ENCODE measurements around the gene ARHGAP26.
A peak's percentile ranks its signal among the peaks of the same experiment; 100 is the strongest.

Gene ARHGAP26

GRCh38 chr5:142881076-142881783 lies 111.1 kb downstream of the ARHGAP26 start:
- DNase-seq = peak in 1 of 2 experiments; percentile 67

- DNase-seq = no peak
Measured at GRCh38 chr5:142881784-142882126, 111.6 kb downstream of the ARHGAP26 start.

DNA sequence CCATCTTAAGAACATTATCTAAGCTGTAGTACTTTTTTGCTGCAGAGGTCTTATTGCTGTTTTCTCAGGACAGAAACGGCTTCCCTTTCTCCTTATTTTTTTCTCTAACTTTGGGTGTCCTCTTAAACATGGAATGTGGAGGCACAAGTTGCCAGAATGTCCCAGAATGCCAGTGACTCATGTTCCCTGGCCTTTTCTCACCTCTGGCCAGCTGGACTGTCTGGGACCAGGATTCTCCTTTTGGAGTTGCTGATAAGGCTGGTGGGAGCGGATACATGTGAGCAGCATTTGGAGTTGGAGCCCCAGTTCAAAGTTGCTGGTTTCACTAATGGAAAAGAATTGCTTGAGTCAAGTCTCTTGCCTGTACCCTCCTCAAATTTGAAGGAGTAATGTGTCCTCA lies 112.8 kb downstream of the ARHGAP26 start:
- DNase-seq = no peak

DNA sequence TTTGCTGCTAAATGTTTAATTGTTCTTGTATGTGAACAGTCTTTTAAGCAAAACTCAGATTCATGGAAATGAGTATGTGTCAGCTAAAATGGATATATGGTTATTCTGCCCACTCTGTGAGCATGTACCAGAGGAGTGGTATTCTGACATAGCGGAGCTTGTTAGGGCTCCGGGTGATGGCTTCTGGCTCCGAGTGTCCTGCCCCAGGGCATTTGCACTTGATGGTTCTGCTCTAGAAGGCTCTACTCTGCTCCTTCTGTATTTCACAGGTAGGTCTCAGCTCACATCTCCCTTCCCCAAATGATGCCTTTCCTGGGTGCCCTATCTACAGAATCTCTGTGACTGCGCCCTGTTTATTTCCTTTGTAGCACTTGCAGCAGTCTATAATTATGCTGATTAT lies 113.3 kb downstream of the ARHGAP26 start:
- DNase-seq = no peak

- no peak for DNase-seq
Measured at GRCh38 chr5:142884029-142884428, 113.9 kb downstream of the ARHGAP26 start.

DNA sequence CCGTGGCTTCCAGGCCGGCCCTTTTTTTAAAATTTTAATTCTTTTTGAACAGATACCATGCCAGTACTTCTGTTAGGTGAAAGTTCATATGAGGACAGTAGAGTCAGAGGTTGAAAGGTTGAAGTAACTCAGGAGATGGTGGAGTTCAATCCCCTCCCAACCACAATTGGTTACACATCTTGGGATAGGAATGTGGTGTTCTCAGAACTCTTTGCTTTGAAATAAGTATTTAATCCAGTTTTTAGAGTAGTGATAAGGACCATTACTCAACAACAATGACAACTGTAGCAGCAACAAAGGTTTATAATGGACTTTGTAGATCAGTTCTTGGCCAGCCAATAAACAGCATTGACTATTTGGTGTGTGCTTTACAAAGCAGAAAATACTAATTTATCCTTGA lies 116.0 kb downstream of the ARHGAP26 start:
- no peak for DNase-seq

DNA sequence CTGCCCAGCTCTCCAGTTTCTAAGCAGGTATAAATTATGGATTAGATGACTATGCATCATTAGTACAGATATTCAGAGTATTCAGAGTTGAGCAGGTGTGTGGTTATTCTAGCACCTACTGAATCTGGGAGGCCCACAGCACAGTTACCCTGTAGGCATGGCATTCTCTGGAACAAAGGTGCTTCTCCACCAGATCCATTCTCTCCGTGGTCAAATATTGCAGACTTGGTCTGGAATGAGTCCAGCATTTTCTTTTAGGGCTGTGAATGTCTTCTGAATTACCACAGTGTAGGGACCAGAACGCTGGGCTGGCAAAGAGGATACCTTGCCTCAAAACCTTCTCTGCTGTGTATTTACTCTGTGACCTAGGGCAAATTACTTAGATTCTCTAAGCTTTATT lies 116.8 kb downstream of the ARHGAP26 start:
- DNase-seq = no peak

DNA sequence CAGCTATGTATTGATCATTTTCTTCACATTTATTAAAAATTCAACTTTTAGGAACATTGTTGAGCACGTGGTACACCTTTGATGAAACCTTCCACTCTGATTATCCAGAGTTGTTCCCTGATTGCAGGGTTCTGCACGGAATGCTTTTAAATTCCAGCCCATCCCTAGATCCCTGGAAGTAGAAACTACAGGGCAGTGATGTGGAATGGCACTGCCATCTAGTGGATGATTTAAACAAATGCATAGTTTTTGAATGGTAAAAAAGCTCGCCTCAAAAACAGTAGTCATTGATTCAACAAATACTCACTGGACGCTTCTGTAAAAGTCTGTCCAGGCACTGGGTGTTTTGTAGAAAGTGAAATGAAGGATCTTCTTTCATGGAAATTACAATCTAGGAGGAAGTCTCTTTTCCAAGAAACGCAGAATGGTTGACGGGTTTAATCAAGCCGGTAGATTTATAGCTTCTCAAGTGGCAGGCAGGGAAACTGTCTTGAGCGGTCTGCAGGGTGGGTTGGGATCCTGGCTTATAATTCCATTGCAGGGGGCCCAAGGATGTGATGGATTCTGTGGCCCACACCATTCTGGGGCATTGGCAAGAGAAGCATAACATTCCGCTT lies 118.4 kb downstream of the ARHGAP26 start:
- DNase-seq = peak in 1 of 2 experiments; percentile 53

DNA sequence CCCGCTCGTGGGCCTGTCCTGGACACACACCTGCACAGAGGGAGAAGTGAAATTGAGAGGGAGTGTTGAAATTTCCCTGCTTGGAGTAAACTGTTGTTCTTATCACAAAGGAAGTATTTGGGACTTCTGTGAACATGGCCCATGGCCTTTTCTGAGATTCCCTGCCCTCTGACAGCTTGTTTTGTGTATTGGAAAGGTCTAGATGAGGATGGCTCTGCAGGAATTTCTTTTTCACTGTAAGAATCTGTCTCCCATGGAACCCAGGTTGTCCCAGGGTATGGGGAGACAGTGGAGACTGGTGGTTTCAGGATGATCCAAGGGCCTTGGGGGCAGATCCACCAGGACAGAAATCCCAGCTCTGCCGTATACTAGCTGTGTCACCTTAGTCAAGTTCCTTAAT lies 121.8 kb downstream of the ARHGAP26 start:
- no peak for DNase-seq

GRCh38 chr5:142894315-142894714 lies 124.1 kb downstream of the ARHGAP26 start:
- DNase-seq = no peak

DNA sequence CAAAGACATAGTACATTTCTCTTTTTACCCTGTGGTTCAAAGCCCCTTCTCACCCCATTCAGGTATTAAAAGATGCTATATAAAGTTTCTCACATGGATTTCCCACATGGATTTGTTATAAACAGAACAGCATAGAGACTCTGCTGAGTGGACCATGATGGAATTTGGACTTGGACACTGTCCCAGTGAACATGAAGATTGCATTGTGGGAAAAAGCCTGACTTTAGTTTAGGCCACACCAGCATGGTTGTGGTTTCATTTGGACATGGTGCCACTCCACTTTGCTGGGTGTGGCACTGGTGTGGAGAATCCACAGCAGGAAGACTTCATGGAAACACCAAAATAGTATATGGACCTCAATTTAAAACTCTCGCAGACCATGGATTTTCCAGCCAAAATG lies 124.6 kb downstream of the ARHGAP26 start:
- DNase-seq = no peak

- DNase-seq = no peak
Measured at GRCh38 chr5:142896325-142897007, 126.3 kb downstream of the ARHGAP26 start.

GRCh38 chr5:142897328-142897727 lies 127.2 kb downstream of the ARHGAP26 start:
- no peak for DNase-seq

- no peak for DNase-seq
Measured at GRCh38 chr5:142900927-142901326, 130.8 kb downstream of the ARHGAP26 start.

DNA sequence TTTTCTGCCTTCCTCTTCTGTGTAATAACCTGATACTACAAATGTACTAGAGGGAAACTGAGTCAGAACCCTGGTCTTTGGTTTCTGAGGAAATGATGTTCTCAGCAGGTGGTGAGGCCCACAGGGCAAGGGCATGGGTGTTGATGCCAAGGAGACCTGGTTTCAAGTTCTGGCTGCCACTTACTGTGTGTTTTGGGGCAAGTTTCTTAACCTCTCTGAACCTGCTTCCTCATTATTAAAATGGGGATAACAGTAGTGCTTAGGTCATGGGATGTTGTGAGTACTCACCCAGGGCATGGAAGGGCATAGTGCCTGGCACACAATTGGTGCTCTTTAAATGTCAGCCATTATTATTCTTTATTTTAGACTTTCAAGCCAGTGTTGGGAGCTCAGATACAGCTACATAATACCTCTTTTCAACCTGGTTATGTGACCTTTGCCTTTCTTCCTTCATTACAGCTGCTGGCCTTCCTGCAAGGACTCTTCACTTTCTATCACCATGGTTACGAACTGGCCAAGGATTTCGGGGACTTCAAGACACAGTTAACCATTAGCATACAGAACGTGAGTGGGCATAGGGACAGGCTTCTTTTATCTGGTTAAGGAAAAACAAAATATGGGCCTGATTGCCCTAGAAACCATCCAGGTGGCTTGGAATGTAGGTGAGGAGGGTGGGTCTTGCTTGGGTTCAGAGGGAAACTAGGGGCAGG lies 131.5 kb downstream of the ARHGAP26 start:
- peak in 1 of 2 experiments; percentile 5 for DNase-seq

GRCh38 chr5:142902186-142902965 lies 132.2 kb downstream of the ARHGAP26 start:
- no peak for DNase-seq

- no peak for DNase-seq
Measured at GRCh38 chr5:142904416-142904815, 134.2 kb downstream of the ARHGAP26 start.

DNA sequence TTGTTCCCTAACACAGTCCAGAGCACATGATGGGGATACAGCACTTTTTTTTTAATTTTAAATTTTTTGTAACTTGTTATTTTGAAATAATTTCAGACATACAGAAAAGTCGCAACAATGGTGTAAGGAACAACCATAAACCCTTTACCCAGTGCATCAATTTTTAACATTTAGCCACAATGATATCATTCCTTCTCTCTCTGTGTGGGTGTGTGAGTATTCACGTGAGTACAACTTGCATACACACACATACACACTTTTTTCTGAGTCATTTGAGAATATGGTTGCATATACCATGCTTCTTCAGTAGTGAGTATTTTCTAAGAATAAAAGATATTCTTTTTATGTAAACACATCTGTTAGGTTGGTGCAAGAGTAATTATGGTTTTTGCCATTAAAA lies 135.2 kb downstream of the ARHGAP26 start:
- no peak for DNase-seq

DNA sequence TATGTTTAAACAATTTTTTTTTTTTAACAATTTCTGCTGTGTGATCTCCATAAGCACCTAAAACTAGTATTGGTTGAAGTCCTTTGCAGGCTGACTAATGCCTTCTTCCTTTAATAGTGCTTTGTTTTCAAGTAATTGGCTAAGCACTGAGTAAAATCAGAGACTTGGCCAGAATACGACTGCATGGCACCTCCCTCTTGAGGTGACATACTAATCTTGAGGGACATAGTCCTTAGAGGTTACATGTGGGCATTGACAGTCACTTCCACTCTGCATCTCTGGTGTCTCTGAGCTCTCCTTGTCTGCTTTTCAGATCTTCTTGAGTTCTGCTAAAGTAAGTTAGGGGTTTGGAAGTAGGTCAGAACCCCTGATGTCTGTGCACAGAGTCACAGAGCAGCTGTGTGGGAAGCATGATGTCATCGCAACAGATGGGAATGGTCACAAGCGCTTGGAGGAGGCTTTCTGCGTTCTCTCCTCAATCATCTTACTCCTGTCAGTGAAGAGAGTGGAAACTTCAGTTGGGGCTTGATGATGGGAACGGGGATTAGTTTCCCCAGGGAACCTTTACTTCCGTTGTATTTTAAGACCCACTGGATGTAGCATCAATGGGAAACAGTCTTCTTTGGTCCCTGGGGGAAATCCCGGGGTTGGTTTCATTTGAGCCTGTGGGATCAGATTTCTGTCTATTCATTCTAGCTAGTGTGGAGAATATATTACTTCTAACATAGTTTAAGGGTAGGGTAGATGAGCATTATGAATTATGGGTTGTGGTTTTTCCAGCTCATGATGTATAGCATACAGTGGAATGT lies 136.9 kb downstream of the ARHGAP26 start:
- DNase-seq = peak; percentile 59 to 83

- no peak for DNase-seq
Measured at GRCh38 chr5:142908659-142909058, 138.5 kb downstream of the ARHGAP26 start.

DNA sequence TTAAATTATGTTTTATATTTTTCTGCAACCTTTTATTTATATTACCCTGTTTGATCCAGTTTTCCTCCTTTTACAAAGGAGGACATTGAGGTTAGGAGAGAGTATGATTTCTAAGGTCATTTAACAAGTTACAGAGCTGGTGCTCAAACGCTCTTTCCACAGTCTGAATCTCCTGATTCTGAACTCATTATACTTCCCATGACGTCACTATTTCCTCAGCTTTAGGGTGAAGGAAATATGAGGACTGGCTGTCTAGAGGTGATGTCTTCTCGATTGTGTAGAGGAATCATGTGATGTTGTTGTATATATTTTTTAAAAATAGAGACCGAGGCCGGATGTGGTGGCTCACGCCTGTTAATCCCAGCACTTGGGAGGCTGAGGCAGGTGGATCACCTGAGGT lies 140.0 kb downstream of the ARHGAP26 start:
- DNase-seq = no peak

- DNase-seq = no peak
Measured at GRCh38 chr5:142911170-142911569, 141.0 kb downstream of the ARHGAP26 start.

Measured in NCI-H524 (cell line).